ENCODE results near the gene USP31. TPM values are rescaled to one million over a fixed set of nuclear protein-coding genes. Genes with fewer than 3 reads are reported as not detected.

USP31 gene
- total and polyA plus RNA-seq, 2 of the 8 experiments (the other 6 are each of a cell fraction or from before 2014, with no cell fraction given): 6.7 to 19.0 TPM

DNA sequence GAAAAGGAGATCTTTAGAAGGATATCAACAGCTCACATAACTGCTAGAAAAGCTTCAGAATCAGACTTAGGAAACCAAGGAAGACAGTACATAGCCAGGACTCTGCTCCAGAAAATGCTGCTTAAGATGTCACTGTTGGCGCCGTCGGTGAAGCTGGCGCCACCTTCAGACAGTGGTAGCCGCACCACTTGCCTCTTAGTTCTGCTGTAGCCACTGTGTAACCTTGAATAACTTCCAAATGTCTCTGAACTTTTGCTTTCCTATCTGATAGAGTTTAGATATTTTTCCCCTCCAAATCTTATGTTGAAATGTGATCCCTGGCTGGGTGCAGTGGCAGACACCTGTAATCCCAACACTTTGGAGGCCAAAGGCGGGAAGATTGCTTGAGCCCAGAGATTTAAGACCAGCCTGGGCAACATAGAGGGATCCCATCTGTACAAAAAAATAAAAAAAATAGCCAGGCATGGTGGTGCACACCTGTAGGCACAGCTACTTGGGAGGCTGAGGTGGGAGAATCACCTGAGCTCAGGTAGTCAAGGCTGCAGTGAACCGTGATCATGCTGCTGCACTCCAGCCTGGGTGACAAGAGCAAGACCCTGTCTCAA is 6.3 kb upstream of the USP31 start (continued):
- TF ChIP-seq RAD21 (IDR thresholded peaks at IDR 0.05 in 1 of 2, conservative IDR thresholded peaks at IDR 0.05 in 1 of 2; ENCODE audit: low read depth in 2 of 2, low read length in 2 of 2): peak; percentile 41 to 57; a peak in 3 of 4 replicates
- TF ChIP-seq SUZ12 (IDR thresholded peaks at IDR 0.05; ENCODE audit: low read length): no peak
- no peak for TF ChIP-seq ASH2L (IDR thresholded peaks at IDR 0.05; ENCODE audit: low read length)
- TF ChIP-seq EP300 (IDR thresholded peaks at IDR 0.05; ENCODE audit: borderline replicate concordance in 1 of 2, low read depth in 2 of 2, low read length in 2 of 2): no peak
- no peak for TF ChIP-seq EZH2 (IDR thresholded peaks at IDR 0.05; ENCODE audit: low read depth, low read length, severe bottlenecking)
- TF ChIP-seq EGR1 (IDR thresholded peaks at IDR 0.05; ENCODE audit: borderline replicate concordance, low read depth, low read length): no peak
